H9 (cell line): ENCODE results near the gene MUC4. TPM values are rescaled to one million over a fixed set of nuclear protein-coding genes. Genes with fewer than 3 reads are reported as not detected.

Source experiments
- DNase-seq: peaks from one replicate; pipeline ENCODE4 v3.0.0-alpha.2; 2017
- H2AFZ ChIP-seq: one replicate; pipeline ENCODE4 v1.6.1; 2013; ENCODE audit warnings: mild to moderate bottlenecking, low read length, control low read depth, moderate library complexity
- H2AK5ac ChIP-seq: 2 replicates; pipeline ENCODE4 v1.6.1; 2013; ENCODE audit warnings: low read length, control low read depth, mixed read lengths; ENCODE audit not compliant: insufficient read length
- H2BK120ac ChIP-seq: one replicate; pipeline ENCODE4 v1.6.1; 2013; ENCODE audit warnings: low read depth, mild to moderate bottlenecking, low read length, control low read depth, inconsistent platforms; ENCODE audit not compliant: poor library complexity, severe bottlenecking
- H2BK12ac ChIP-seq: 2 replicates; pipeline ENCODE4 v1.6.1; 2013; ENCODE audit warnings: low read length, control low read depth, mixed read lengths, low read depth; ENCODE audit not compliant: insufficient read length
- H2BK15ac ChIP-seq: 2 replicates; pipeline ENCODE4 v1.6.1; 2013; ENCODE audit warnings: low read depth, low read length, control low read depth
- H2BK20ac ChIP-seq: one replicate; pipeline ENCODE4 v1.6.1; 2013; ENCODE audit warnings: low read depth, mild to moderate bottlenecking, low read length, control low read depth, inconsistent platforms; ENCODE audit not compliant: poor library complexity, severe bottlenecking
- H2BK5ac ChIP-seq: 2 replicates; pipeline ENCODE4 v1.6.1; 2013; ENCODE audit warnings: low read length, control low read depth, mixed read lengths; ENCODE audit not compliant: insufficient read length
- H3K14ac ChIP-seq: 2 replicates; pipeline ENCODE4 v1.6.1; 2013; ENCODE audit warnings: low read length, control low read depth; ENCODE audit not compliant: insufficient read depth
- H3K18ac ChIP-seq: 2 replicates; pipeline ENCODE4 v1.6.1; 2013; ENCODE audit warnings: low read depth, mild to moderate bottlenecking, mixed read lengths, low read length, control low read depth; ENCODE audit not compliant: insufficient read length
- H3K23ac ChIP-seq: 2 replicates; pipeline ENCODE4 v1.6.1; 2013; ENCODE audit warnings: low read length, control low read depth, mixed read lengths, low read depth; ENCODE audit not compliant: insufficient read length
- H3K23me2 ChIP-seq: 2 replicates; pipeline ENCODE4 v1.6.1; 2013; ENCODE audit warnings: low read depth, mild to moderate bottlenecking, mixed read lengths, low read length, control low read depth; ENCODE audit not compliant: insufficient read length, poor library complexity, severe bottlenecking
- H3K27ac ChIP-seq: 2 replicates; pipeline ENCODE4 v1.5.1; 2013; ENCODE audit warnings: low read length, control low read depth, mixed read lengths, low read depth; ENCODE audit not compliant: insufficient read length
- H3K27me3 ChIP-seq: 2 replicates; pipeline ENCODE4 v1.6.1; 2013; ENCODE audit warnings: low read length, control low read depth, inconsistent platforms; ENCODE audit not compliant: insufficient read depth
- H3K4ac ChIP-seq: 2 replicates; pipeline ENCODE4 v1.6.1; 2013; ENCODE audit warnings: low read depth, mild to moderate bottlenecking, control low read depth, inconsistent platforms, low read length, moderate library complexity
- H3K4me1 ChIP-seq: 2 replicates; pipeline ENCODE4 v1.6.1; 2013; ENCODE audit warnings: low read length, control low read depth, inconsistent platforms; ENCODE audit not compliant: insufficient read depth
- H3K4me2 ChIP-seq: 2 replicates; pipeline ENCODE4 v1.6.1; 2013; ENCODE audit warnings: low read length, control low read depth, mixed read lengths; ENCODE audit not compliant: insufficient read length, insufficient read depth
- H3K56ac ChIP-seq: 2 replicates; pipeline ENCODE4 v1.6.1; 2013; ENCODE audit warnings: low read depth, mild to moderate bottlenecking, mixed read lengths, low read length, control low read depth; ENCODE audit not compliant: insufficient read length
- H3K79me1 ChIP-seq: 2 replicates; pipeline ENCODE4 v1.6.1; 2013; ENCODE audit warnings: low read depth, mild to moderate bottlenecking, moderate library complexity, low read length, control low read depth, inconsistent platforms; ENCODE audit not compliant: insufficient read depth, poor library complexity, severe bottlenecking
- H3K79me2 ChIP-seq: 2 replicates; pipeline ENCODE4 v1.6.1; 2013; ENCODE audit warnings: low read length, control low read depth, inconsistent platforms; ENCODE audit not compliant: insufficient read depth
- H3K9ac ChIP-seq: 2 replicates; pipeline ENCODE4 v1.6.1; 2013; ENCODE audit warnings: low read length, control low read depth, mixed read lengths; ENCODE audit not compliant: insufficient read length; ENCODE audit errors: extremely low read depth
- H3K9me3 ChIP-seq: one replicate; pipeline ENCODE4 v1.6.1; 2013; ENCODE audit warnings: low read depth, low read length, inconsistent platforms; ENCODE audit not compliant: control insufficient read depth
- H3T11ph ChIP-seq: one replicate; pipeline ENCODE4 v1.6.1; 2013; ENCODE audit warnings: mild to moderate bottlenecking, low read length, control low read depth, inconsistent platforms
- H4K20me1 ChIP-seq: one replicate; pipeline ENCODE4 v1.6.1; 2013; ENCODE audit not compliant: control insufficient read depth, insufficient read length, insufficient read depth
- H4K5ac ChIP-seq: 2 replicates; pipeline ENCODE4 v1.6.1; 2013; ENCODE audit warnings: low read depth, mild to moderate bottlenecking, mixed read lengths, low read length, control low read depth; ENCODE audit not compliant: insufficient read length
- H4K8ac ChIP-seq: replicated peaks from 2 replicates; pipeline ENCODE4 v1.6.1; 2013; ENCODE audit warnings: low read length, control low read depth, mixed read lengths, low read depth; ENCODE audit not compliant: insufficient read length
- H4K91ac ChIP-seq: 2 replicates; pipeline ENCODE4 v1.6.1; 2013; ENCODE audit warnings: low read depth, mild to moderate bottlenecking, moderate library complexity, mixed read lengths, low read length, control low read depth; ENCODE audit not compliant: insufficient read length
- H3K27ac Mint-ChIP-seq, 3 experiments: 2 replicates in 2 of 3; 3 replicates in 1 of 3; pipeline ENCODE4 v1.8.0; 2020 to 2021; ENCODE audit warnings: mixed read lengths in 3 of 3, mild to moderate bottlenecking in 1 of 3, moderate library complexity in 1 of 3
- H3K27me3 Mint-ChIP-seq: 2 replicates; pipeline ENCODE4 v1.8.0; 2021; ENCODE audit warnings: low read depth, mild to moderate bottlenecking, moderate library complexity, mixed read lengths
- H3K36me3 Mint-ChIP-seq, 3 experiments: 2 replicates in 2 of 3; 3 replicates in 1 of 3; pipeline ENCODE4 v1.8.0; 2020 to 2021; ENCODE audit warnings: low read depth in 3 of 3, mixed read lengths in 3 of 3; ENCODE audit not compliant: insufficient read depth in 1 of 3
- H3K4me1 Mint-ChIP-seq, 2 experiments: 2 replicates each; pipeline ENCODE4 v1.8.0; 2020; ENCODE audit warnings: mixed read lengths in 2 of 2
- H3K4me3 Mint-ChIP-seq, 2 experiments: 2 replicates in 1 of 2; 3 replicates in 1 of 2; pipeline ENCODE4 v1.8.0; 2020 to 2021; ENCODE audit warnings: mild to moderate bottlenecking in 2 of 2, mixed read lengths in 2 of 2, moderate library complexity in 1 of 2
- H3K9me3 Mint-ChIP-seq, 2 experiments: 2 replicates in 1 of 2; 3 replicates in 1 of 2; pipeline ENCODE4 v1.8.0; 2020; ENCODE audit warnings: mild to moderate bottlenecking in 2 of 2, mixed read lengths in 2 of 2, moderate library complexity in 1 of 2
- WGBS: extraction: QIAGEN DNeasy Blood & Tissue Kit; methylation state at CpG from one replicate; pipeline ENCODE4 v1.1.7; 2013; ENCODE audit warnings: missing lambda C conversion rate, low lambda C conversion rate, mixed read lengths; ENCODE audit not compliant: insufficient read length; ENCODE audit errors: extremely low coverage; 5-methylcytosine and 5-hydroxymethylcytosine counted together
- total RNA-seq: library from RNA; stranded (reverse); gene quantifications from 2 replicates; pipeline ENCODE4 v1.2.1, GENCODE V29; 2021
- TF ChIP-seq, protein P1 (sequence below): fragments of 200-600 bp; sonication (generic); conservative IDR thresholded peaks from 3 replicates; pipeline ENCODE4 v1.8.0; 2021; ENCODE audit warnings: antibody characterized with exemption, mild to moderate bottlenecking

The MUC4 gene
- total RNA-seq, 1 experiment from 2014 or later = 1.2 TPM

DNA sequence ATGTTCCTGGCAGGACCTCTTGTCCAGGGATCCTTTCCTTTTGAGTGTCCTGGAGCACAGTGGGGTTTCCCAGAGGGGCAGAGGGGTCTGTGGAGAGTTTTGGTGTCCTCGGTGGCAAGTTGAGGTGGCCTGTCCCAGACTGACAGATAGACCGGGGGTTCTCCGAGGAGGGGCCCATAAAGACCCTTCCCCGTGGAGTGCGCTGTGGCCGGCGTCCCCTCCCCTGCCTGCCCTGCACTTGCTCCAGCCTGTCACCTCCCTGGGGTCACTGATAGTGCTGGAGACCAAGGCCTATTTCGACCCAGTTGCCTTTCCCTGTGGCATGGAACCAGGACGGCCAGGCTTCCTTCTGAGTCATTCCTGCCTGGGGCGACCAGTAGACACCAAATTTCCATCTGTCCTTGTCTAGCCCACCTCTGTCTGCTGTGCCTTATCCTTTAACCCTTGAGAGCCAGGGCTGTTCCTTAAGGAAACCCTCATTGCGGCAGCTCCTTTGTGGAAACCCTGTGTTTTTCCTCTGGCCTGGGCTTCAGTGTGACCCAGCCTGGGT, 2.9 kb downstream of the MUC4 start:
- Histone ChIP-seq H3K14ac (no peak overlapping the region; the same call in 1 of the 2 replicates), H3K4me2 (no peak overlapping the region), H3K56ac (no peak overlapping the region), H3K27ac (no peak overlapping the region), H3K23me2 (no peaks in the 10 kb centered on the region), H4K91ac (no peak overlapping the region), H3K23ac (no peak overlapping the region), H3K27me3 (no peaks in the 10 kb centered on the region), H2AFZ (no peak overlapping the region), H4K20me1 (no peaks in the 10 kb centered on the region), H2BK20ac (no peak overlapping the region), H2BK15ac (no peak overlapping the region), H3K4me1 (peaks cover 3% of the 10 kb centered on the region), H2BK120ac (no peak overlapping the region), H3K9ac (no peak overlapping the region), H2AK5ac (no peak overlapping the region), H2BK5ac (no peak overlapping the region), H3K79me2 (no peaks in the 10 kb centered on the region), H3K9me3 (no peaks in the 10 kb centered on the region), H3K18ac (no peak overlapping the region), H2BK12ac (no peak overlapping the region), H4K8ac (no peak overlapping the region), H3T11ph (no peak overlapping the region), H4K5ac (no peak overlapping the region), H3K4ac (no peak overlapping the region), H3K79me1 (no peaks in the 10 kb centered on the region)
- no CpG with 5 or more reads among the region's 11 CpGs for WGBS
- TF ChIP-seq, protein P1, sequence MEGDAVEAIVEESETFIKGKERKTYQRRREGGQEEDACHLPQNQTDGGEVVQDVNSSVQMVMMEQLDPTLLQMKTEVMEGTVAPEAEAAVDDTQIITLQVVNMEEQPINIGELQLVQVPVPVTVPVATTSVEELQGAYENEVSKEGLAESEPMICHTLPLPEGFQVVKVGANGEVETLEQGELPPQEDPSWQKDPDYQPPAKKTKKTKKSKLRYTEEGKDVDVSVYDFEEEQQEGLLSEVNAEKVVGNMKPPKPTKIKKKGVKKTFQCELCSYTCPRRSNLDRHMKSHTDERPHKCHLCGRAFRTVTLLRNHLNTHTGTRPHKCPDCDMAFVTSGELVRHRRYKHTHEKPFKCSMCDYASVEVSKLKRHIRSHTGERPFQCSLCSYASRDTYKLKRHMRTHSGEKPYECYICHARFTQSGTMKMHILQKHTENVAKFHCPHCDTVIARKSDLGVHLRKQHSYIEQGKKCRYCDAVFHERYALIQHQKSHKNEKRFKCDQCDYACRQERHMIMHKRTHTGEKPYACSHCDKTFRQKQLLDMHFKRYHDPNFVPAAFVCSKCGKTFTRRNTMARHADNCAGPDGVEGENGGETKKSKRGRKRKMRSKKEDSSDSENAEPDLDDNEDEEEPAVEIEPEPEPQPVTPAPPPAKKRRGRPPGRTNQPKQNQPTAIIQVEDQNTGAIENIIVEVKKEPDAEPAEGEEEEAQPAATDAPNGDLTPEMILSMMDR = no peak
- Mint-ChIP-seq H3K27me3 (peaks cover 10% of the 10 kb centered on the region), H3K4me3 (no peak overlapping the region; a peak in 1 of 5 replicates), H3K27ac (peak overlapping the region in 2 of 3 experiments; percentile 60 to 85; a peak in 2 of 7 replicates), H3K36me3 (peaks cover 0 to 7% (median 0%) of the 10 kb centered on the region in 3 experiments; a peak in 2 of 7 replicates), H3K4me1 (peaks cover 43 to 60% of the 10 kb centered on the region in 2 experiments), H3K9me3 (no peaks in the 10 kb centered on the region)
- DNase-seq = no peak
